Measurements from ENCODE around the gene GNAO1.
"Not testable (repeated sequence)": the region's sequence is repeated elsewhere in the genome, so short reads cannot be mapped to it uniquely, and the experiment has no call there.

Gene GNAO1

DNA sequence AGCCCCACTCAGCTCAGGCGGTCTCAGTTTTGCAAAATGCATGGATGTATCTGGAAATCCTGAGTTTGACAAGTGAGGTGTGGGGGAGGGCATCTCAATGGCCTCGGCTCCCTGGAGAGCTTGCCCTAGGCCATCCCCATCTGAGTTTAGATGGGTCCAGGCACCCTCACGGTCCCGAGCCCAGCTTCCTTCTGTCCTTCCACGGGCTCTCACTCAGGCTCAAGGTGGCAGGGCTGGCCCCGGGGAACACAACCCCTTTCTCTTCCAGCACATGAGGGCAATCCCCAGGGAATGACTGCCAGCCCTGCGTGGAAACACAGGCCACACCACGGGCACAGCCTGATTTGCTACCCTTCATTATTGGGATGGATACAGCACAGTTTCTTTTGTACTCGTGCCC is 175.7 kb downstream of the GNAO1 start:
- DNase-seq (ENCODE audit: low spot score): no peak

DNA sequence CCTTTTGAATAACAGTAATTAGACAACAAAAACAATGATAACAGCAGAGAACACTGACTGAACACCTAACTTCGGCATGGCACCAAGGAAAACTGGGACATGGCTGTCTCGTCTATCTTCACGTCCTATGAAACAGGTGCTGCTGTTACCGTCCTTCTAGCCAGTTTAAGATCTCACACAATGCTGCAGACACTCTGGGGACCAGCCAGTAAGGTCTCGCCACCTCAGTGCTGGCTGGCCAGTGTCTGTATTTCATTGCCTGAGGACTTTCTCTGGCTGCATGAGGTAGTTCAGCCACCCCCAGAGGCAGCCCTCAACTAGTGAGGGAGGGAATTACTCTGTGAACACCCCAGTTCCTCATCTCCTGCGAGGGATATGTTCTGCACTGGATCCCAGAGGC is 176.5 kb downstream of the GNAO1 start:
- DNase-seq (ENCODE audit: low spot score): no peak

- DNase-seq (ENCODE audit: low spot score): no peak
These were observed 177.3 kb downstream of the GNAO1 start for GRCh38 chr16:56368545-56368944.

GRCh38 chr16:56369202-56369601 is 177.9 kb downstream of the GNAO1 start:
- DNase-seq (ENCODE audit: low spot score): no peak

DNA sequence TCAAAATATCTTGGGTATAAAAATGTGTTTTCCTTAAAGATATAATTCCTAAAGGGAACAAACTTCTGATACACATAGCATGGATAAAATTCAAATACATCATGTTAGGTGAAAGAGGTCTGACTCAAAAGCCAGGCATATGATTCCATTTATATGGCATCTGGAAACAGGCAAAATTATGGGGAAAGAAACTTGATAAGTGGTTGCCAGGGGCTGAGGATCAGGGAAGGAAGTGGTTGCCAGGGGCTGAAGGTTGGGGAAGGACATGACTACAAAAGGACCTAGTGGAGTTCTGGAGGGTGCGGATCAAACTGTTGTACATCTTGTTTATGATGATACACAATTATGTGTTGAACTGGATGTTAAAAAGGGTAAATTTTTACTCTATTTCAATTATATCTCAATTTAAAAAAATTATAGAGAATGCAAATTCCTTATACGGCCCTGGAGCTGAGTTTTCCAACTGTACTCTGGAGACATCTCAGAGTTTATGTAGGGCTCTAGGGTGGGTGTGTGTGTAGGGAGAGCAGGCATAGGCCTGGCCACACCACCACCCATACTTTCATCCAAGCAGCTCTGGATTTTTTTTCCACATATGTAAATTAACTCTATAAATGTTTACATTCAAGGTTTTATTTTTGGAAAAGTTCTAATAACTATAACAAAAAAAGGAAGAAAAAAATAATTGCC is 179.0 kb downstream of the GNAO1 start:
- DNase-seq (ENCODE audit: low spot score): no peak

DNA sequence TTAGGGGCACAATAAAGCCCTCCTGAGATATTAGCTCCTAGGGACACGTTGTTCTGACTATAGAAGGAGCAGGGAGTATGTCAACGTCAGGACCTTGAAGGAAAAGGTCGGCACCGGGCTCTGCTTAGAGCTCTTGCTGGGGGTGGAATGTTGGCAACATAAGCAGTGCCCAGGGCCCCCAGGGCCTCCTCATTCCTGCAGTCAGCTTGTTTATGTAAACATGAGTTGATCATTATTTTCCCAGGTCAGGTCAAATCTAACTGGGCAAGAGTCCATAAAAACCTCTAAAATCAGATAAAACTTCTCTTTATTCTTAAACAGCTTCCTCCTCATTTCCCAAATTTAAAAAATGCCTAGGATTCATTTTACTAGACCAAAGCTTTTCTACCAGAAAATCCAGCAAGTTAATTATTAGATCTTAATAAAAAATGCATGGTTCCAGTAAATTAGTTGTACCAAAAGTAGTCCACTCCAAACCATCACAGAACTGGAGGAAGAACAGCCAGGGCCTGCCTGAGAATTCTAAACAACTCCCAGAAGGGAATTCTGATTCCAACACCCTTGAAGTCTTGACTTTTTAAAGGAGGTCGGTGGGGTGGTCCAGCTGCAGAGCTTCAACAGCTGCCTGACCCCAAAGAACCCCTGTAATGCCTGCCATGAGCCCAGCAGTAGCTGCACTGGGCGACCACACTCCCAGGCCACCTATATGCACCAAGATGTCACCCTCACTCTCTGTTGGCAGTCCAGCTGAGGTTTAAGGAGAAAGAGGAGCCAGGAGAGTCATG is 179.8 kb downstream of the GNAO1 start:
- no peak for DNase-seq (ENCODE audit: low spot score)

DNA sequence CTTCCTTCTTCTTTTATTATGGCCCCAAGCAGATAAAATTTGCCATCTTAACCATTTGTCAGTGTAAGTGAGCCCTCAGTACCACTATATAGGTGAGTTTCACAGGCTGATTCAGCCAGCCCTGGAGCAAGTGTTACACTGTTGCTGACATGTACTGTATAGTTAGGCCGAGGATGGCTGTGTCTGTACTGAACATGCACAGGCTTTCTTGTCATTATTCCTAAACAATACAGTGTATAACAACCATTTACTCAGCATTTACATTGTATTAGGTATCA is 180.3 kb downstream of the GNAO1 start:
- no peak for DNase-seq (ENCODE audit: low spot score)

GRCh38 chr16:56372013-56372634 is 180.8 kb downstream of the GNAO1 start:
- DNase-seq (ENCODE audit: low spot score): no peak

- DNase-seq (ENCODE audit: low spot score): no peak
These were observed 181.7 kb downstream of the GNAO1 start for GRCh38 chr16:56373003-56373402.

- not testable (repeated sequence) for DNase-seq (ENCODE audit: low spot score)
These were observed 184.5 kb downstream of the GNAO1 start for GRCh38 chr16:56375792-56376191.

- not testable (repeated sequence) for DNase-seq (ENCODE audit: low spot score)
These were observed 187.8 kb downstream of the GNAO1 start for GRCh38 chr16:56379044-56379443.

DNA sequence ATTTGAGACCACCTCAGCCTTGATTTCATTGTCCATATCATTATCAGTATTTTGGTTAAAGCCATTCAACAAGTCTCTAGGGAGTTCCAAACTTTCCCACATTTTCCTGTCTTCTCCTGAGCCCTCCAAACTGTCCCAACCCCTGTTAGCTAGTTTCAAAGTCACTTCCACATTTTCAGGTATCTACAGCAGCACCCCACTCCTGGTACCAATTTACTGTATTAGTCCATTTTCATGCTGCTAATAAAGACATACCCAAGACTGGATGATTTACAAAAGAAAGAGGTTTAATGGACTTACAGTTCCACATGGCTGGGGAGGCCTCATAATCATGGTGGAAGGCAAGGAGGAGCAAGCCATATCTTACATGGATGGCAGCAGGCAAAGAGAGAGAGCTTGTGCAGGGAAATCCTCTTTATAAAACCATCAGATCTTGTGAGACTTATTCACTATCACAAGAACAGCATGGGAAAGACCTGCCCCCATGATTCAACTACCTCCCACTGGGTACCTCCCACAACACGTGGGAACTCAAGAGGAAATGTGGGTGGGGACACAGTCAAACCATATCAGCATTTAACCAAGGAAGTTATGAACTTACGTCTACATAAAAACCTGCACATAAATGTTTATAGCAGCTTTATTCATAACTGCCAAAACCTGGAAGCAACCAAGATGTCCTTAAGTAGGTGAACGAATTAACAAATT is 189.6 kb downstream of the GNAO1 start:
- not testable (repeated sequence) for DNase-seq (ENCODE audit: low spot score)

DNA sequence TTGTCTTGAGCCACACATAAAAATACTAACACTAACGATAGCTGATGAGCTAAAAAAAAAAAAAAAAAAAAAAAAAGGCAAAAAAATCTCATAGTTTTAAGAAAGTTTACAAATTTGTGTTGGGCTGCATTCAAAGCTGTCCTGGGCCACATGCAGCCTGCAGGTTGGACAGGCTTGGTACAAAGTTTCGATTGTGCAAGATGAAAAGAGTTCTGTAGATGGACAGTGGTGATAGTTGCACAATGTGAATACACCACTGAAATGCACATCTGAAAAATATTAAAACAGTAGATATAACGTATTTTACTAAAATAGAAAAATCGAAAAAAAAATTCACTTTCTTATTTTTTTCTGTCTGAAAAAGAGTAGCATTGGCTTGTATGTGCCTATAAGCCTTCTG is 191.2 kb downstream of the GNAO1 start:
- no peak for DNase-seq (ENCODE audit: low spot score)

DNA sequence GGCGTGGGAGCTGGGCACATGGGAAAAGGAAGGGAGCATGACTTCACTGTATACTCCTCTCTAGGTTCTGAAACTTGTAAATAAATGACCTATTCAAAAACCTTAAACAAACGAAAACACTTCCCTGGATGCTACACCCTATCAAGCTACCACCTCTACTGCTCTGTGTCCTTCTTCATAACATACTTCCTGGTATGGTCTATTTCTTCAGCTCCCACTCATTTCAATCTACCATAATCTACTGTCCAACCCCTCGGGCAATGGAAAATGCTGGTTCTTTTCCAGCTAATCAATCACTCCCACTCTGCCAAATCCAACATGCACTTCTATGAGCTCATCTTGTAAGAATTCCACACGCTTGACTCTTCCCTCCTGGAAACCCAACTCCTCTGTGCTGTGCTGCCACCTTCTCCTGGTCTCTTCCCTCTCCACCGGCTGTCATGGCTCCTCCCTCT is 191.6 kb downstream of the GNAO1 start:
- no peak for DNase-seq (ENCODE audit: low spot score)

- no peak for DNase-seq (ENCODE audit: low spot score)
These were observed 192.9 kb downstream of the GNAO1 start for GRCh38 chr16:56384074-56384721.

DNA sequence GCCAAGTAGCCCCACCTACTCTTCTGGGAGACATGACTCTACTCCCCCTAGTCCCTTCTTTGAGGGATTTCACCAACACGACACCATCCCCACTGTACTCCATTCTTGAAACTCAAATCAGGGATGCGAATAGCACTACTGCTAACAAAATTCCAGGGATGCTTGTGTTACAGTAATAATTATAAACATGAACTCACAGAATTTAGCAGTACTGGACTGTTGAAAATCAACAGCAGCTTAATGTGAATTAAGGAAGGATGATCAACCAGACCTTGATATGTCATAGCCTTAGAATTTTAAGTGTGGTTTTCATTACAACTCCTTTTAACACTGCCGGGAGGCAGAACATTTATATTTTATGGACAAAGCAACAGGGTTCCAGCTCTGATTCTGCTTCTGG is 196.1 kb downstream of the GNAO1 start:
- DNase-seq (ENCODE audit: low spot score): no peak

DNA sequence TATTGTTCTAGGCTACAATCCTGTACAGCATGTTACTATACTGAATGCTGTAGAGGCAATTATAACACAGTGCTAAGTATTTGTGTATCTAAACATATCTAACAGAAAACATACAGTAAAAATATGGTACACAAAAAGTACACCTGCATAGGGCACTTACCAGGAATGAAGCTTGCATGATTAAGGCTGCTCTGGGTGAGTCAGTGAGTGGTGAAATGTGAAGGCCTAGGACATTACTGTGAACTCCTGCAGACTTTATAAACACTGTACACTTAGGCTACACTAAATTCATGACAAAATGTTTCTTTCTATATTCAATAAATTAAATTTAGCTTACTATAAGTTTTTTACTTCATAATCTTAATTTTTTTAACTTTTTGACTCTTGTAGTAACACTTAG is 196.9 kb downstream of the GNAO1 start:
- no peak for DNase-seq (ENCODE audit: low spot score)

- DNase-seq (ENCODE audit: low spot score): no peak
These were observed 198.3 kb downstream of the GNAO1 start for GRCh38 chr16:56389554-56389953.

- not testable (repeated sequence) for DNase-seq (ENCODE audit: low spot score)
These were observed 205.4 kb downstream of the GNAO1 start for GRCh38 chr16:56396724-56397123.

DNA sequence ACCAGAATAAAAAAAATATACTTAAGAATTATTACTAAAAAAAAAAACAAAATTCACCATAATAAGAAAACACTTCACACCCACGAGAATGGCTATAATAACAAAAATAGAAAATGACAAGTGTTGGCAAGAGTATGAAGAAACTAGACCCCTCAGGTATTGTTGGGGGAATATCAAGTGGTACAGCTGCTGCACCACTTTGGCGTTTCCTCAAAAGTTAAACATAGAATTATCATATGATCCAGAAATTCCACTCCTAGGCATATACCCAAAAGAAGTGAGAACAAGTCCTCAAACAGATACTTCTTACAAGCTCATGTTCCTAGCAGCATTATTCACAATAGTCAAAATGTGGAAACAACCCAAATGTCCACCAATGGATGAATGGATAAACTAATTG is 207.8 kb downstream of the GNAO1 start:
- DNase-seq (ENCODE audit: low spot score): no peak

- DNase-seq (ENCODE audit: low spot score): no peak
These were observed 208.2 kb downstream of the GNAO1 start for GRCh38 chr16:56399486-56399885.

GRCh38 chr16:56400458-56400857 is 209.2 kb downstream of the GNAO1 start:
- DNase-seq (ENCODE audit: low spot score): no peak
